Globus pallidus (tissue), 1 donor: ENCODE data around the gene GUCY1A1.

Experiments used
- DNase-seq: peaks from one replicate; pipeline ENCODE4 v3.0.0-alpha.2; 2015; ENCODE audit warnings: low spot score

GUCY1A1 gene

GRCh38 chr4:155777971-155778735 lies 111.5 kb downstream of the GUCY1A1 start:
- no peak for DNase-seq

- no peak for DNase-seq
Measured at GRCh38 chr4:155780775-155781174, 114.1 kb downstream of the GUCY1A1 start.

GRCh38 chr4:155781249-155781831 lies 114.7 kb downstream of the GUCY1A1 start:
- DNase-seq = no peak
